NB4 (cell line): ENCODE measurements around the gene ANKFN1.

Experiments used
- CTCF ChIP-seq: IDR thresholded peaks from one replicate; pipeline ENCODE4 v1.5.1; 2012; ENCODE audit warnings: low read depth, low read length
- MAX ChIP-seq: IDR thresholded peaks from 2 replicates; pipeline ENCODE4 v1.6.1; 2011; ENCODE audit warnings: low read depth, low read length
- MYC ChIP-seq: IDR thresholded peaks from 2 replicates; pipeline ENCODE4 v1.6.1; 2011; ENCODE audit warnings: low read depth, low read length
- POLR2A ChIP-seq: IDR thresholded peaks from 2 replicates; pipeline ENCODE4 v1.6.1; 2011; ENCODE audit warnings: mild to moderate bottlenecking; ENCODE audit not compliant: insufficient read length; ENCODE audit errors: extremely low read depth

- TF ChIP-seq CTCF: no peak
- no peak for TF ChIP-seq POLR2A
- TF ChIP-seq MYC: no peak
- TF ChIP-seq MAX: no peak
These were observed 242.5 kb downstream of the ANKFN1 start for GRCh38 chr17:56395787-56396186.
